Fibroblast of skin of left biceps (primary cell): ENCODE data around the gene KEL.

Experiments
- DNase-seq, 2 experiments: peaks; one replicate each; pipeline ENCODE4 v3.0.0-alpha.2; 2013; ENCODE audit warnings: low read depth in 2 of 2

Gene KEL

GRCh38 chr7:142930126-142930730, 31.9 kb downstream of the KEL start:
- no peak for DNase-seq

- no peak for DNase-seq
These were observed 34.2 kb downstream of the KEL start for GRCh38 chr7:142927949-142928348.

DNA sequence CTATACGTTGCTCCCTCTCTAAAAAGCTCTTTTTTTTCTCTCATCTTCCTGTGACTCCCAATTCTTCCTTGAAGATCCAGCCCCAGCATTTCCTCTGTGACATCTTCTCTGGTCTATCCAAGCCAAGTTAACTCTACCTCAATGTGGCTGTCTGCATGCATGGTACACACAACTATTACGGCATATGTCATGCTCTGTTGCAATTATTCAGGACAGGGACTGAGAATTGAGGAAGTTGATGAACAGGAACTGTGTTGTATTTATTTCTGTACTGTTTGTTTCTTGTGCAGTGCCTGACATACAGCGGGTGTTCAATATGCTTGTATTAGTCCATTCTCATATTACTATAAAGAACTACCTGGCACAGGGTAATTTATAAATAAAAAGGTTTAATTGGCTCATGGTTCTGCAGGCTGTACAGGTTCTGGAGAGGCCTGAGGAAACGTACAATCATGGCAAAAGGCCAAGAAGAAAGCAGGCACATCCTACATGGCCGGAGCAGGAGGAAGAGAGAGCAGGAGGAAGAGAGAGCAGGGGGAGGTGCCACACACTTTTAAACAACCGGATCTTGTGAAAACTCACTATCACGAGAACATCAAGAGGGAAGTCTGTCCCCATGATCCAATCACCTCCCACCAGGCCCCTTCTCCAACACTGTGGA, 34.9 kb downstream of the KEL start:
- no peak for DNase-seq

GRCh38 chr7:142925413-142925812, 36.8 kb downstream of the KEL start:
- no peak for DNase-seq

GRCh38 chr7:142923391-142923790, 38.8 kb downstream of the KEL start:
- DNase-seq: no peak

DNA sequence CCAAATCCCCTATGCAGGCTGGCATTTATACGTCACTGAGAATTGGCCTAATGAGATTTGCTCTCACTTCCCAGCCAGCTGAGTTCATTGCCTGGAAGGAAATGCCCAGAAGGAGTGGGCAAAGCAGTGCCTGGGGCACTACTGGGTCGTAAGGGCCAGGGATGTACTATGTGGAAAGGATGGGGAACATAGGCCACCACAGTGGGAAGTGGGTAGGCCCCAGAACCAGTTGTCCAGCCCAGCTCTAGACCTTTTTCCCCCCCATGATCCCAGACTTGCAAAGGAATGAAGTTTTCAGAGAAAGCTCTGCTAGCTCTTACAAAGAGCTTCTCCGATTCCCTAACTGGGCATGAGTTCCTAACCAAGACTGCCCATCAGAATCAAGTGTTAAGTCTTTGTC, 42.5 kb downstream of the KEL start:
- no peak for DNase-seq

DNA sequence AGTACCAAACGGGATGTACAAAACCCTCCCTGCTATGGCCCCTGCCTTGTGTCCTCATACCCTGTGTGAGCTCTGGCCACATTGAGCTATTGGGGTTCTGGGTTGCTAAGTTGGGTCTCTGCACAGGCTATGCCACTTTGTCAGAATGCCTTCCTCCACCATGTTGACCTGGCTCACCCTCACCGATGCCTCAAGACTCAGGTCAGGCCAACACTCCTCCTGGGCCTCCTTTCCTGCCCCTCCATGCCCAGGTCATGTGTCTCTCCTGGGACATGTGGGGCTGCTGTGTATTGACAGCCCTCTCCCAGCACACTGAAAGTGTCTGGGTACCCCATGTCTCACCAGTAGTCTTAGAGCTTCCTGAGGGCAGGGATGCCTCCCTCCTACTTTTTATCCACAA, 43.3 kb downstream of the KEL start:
- no peak for DNase-seq

DNA sequence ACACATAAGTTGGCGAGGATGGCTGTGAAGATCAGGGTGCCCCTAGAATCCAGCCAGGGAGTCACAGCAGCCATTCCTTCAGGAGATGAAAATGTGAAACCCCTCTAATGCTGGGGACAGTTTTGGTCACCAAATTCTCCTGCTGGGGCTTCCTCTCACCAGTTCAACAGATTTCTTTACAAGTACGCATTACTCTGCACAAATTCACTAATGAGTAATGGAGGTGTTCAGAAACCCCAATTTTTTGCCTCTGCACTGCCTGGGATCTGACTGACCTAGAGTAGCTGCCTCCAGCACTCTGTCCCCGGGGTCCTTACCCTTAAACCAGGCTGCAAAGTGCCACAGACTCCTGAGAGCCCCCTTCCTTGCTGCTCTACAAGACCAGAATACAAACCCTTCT, 44.7 kb downstream of the KEL start:
- no peak for DNase-seq

GRCh38 chr7:142916508-142916907, 45.7 kb downstream of the KEL start:
- no peak for DNase-seq

DNA sequence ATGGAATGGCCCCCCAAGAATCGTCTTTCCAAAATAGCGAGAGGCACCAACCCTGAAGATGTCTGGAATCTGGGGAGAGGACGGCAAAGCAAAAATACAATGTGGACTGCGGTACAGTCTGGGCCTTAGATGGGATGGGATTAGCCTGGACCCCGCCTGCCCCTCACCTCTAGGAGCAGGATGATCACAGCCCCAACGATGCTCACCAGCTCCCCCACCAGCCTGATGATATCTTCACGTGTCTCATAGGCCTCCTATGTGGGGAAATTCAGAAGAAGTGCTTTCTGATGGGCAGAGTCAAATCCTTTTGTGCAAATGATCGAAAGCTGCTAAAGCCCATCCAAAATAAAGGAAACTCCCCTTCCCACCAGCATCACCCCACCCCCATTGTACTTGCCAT, 46.8 kb downstream of the KEL start:
- no peak for DNase-seq

DNA sequence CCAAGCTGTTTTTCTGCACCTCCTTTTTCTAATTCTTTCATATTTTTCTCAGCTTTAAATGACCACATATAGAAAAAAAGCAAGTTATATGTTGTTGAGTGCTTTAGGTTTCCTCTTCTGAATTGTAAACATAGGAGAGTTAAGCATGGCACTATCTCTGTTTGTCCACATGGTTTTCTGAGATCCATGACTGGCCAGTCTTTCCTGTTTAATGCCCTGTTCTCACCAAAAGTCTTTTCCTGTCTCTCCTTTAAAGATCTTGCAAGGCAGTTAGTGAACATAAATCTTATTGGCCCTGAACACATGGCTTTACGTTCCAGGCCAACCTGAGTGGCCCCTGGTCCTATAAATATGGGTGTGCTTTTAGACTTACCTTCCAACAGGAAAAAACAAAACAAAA, 48.0 kb downstream of the KEL start:
- DNase-seq: no peak

DNA sequence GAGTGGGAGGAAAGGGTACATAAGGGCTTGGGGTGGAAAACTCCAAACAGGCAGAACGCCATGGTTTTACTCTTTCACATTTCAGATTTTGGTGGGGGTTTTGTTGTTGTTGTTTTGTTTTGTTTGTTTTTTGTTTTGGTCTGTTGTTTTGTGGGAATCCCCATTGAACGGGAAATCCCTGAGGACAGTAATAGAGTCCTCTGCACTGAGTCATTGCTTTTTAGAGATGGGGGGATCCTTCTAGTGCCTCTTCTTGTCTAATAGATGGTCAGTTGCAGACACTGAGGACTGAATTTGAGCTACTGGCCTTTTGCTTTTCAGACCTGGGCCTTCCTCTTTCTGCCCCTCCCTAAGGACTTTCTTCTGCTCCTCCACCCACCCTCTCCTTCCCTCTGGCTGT, 48.6 kb downstream of the KEL start:
- DNase-seq: no peak

- DNase-seq: no peak
These were observed 49.1 kb downstream of the KEL start for GRCh38 chr7:142913051-142913450.

DNA sequence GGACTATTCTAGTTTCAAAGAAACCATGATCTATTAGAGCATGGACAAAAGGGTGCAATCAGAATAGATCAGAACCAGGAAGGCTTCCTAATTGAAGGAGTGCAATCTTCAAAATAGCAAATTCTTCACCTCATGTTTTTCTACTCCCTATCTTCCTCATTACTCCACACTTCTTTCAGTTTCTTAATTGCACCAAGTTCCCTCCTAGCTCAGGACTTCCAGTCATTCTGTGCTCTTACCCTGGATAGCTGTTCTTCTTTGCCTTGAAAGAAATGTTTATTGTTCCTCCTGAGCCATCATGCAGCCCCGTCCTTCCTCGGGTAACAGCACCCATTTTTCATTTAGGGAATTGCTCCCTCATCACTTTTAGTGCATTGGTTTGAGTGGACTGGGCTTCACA, 51.7 kb downstream of the KEL start:
- no peak for DNase-seq

DNA sequence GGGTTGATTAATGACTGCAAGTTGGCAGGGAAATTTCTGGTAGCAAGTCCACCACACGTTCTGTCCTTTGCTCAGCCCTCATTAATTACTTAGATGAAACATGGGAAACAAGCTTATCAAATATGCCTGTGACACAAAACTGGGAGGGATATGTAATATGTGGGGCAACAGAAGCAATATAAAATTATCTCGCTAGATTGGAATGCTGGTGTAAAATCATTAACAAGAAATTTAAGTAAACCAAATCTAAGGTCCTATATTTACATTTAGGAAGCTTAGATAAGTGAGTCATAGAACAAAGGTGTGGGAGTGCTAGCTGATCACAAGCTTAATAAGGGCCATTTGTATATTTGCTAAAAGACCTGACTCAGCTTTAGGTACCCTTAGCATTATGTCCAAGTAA, 52.1 kb downstream of the KEL start:
- DNase-seq: no peak

- DNase-seq: no peak
These were observed 53.0 kb downstream of the KEL start for GRCh38 chr7:142908921-142909890.

DNA sequence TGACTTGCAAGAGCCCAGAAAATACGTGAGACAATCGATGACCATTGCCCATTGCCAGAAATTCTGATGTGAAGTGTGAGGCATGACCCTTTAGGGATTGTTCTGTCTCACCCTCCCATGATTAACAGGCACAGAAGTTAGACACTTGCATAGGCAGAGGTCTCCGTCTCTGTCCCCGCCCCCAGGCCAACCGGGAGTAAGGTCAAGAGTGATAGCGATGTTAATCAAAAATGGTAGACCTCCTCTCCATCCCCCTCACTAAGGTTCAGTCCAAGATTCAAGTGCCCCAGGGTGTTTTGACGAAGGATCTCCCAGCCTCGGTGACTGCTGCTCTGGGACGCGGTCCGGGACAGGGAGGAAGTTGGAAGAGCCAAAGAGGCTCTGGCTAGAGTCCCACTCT, 53.9 kb downstream of the KEL start:
- no peak for DNase-seq

- no peak for DNase-seq
These were observed 55.5 kb downstream of the KEL start for GRCh38 chr7:142906643-142907042.

GRCh38 chr7:142905759-142906158, 56.4 kb downstream of the KEL start:
- no peak for DNase-seq

- no peak for DNase-seq
These were observed 58.0 kb downstream of the KEL start for GRCh38 chr7:142904128-142904527.

DNA sequence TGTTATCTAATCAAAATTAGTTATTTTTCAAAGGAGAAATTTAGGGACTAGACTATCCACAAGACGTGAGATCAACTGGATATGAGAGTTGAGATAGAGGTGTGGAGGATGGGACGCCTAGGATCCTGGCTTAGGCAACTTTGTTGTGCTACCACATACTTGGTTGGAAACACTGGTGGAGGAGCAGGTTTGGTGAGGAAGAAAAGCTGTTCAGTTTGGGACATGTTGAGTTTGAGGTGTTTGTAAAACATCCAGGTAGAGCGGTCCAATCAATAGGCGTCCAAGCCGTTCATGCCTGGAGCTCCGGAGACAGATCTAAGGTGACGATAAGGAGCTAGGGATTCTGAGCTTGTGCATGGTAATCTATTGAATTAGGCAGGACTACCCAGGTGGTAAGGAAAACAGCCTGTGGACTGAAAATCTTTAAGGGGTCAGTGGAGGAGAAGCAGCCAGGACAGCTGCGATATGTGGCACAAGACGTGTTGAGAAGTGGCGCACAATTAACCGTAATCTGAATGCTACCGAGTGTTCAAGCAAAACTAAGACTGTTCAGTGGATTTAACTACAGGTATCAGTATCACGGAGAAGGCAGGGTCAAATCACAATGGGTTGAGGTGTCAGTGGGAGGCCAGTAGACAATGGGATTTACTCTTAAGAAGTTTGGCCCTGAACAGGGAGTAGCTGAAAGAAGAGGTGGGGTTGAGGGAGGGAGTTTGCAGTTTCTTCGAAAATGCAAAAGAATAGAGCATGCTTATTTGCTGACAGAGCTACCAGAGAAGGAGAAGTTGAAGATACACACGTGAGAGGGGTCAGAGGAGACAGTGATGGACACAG, 60.5 kb downstream of the KEL start:
- DNase-seq: no peak

- no peak for DNase-seq
These were observed 62.5 kb downstream of the KEL start for GRCh38 chr7:142899661-142900060.
